Measurements from ENCODE around the gene SEMA4B.

Gene SEMA4B
- long read RNA-seq, partial matches to known transcripts: 1 of 3 reads
- long read RNA-seq, other reads (novel, unspliced or antisense): 1 of 3 reads

GRCh38 chr15:90201130-90201943, at the start of gene SEMA4B:
Gene SEMA4B, plus strand, starts transcription at chr15:90201330. Its CDS starts 249 bp downstream, at chr15:90201579.
- TF ChIP-seq CTCF (IDR thresholded peaks at IDR 0.05; ENCODE audit: insufficient read depth, low read length) (no peak), POLR2AphosphoS5 (IDR thresholded peaks at IDR 0.05; ENCODE audit: low read depth) (no peak), GABPA (IDR thresholded peaks at IDR 0.05; ENCODE audit: low read depth) (no peak), REST (IDR thresholded peaks at IDR 0.05; ENCODE audit: insufficient replicate concordance, low read depth) (no peak), SPI1 (IDR thresholded peaks at IDR 0.05; ENCODE audit: borderline replicate concordance, low read depth) (peak; percentile 77)
- H3K27ac ChIP-seq (replicated peaks): peak within 1 kb of the TSS; percentile 37
- no peaks in the 10 kb centered on the region for H3K27me3 ChIP-seq (ENCODE audit: insufficient read depth, poor library complexity, severe bottlenecking)
- peak within 1 kb of the TSS; percentile 62 for H3K4me3 ChIP-seq (replicated peaks; ENCODE audit: insufficient read depth, low read length)
- DNase-seq (ENCODE audit: low read depth in 1 of 2, low spot score in 1 of 2): peak; percentile 61 to 75

- H3K27ac ChIP-seq (replicated peaks): no peak overlapping the region
- TF ChIP-seq POLR2AphosphoS5 (IDR thresholded peaks at IDR 0.05; ENCODE audit: low read depth) (no peak), SPI1 (IDR thresholded peaks at IDR 0.05; ENCODE audit: borderline replicate concordance, low read depth) (no peak), GABPA (IDR thresholded peaks at IDR 0.05; ENCODE audit: low read depth) (no peak), REST (IDR thresholded peaks at IDR 0.05; ENCODE audit: insufficient replicate concordance, low read depth) (no peak), CTCF (IDR thresholded peaks at IDR 0.05; ENCODE audit: insufficient read depth, low read length) (no peak)
- DNase-seq (ENCODE audit: low read depth in 1 of 2, low spot score in 1 of 2): no peak
- no peaks in the 10 kb centered on the region for H3K27me3 ChIP-seq (ENCODE audit: insufficient read depth, poor library complexity, severe bottlenecking)
- no peak overlapping the region for H3K4me3 ChIP-seq (replicated peaks; ENCODE audit: insufficient read depth, low read length)
Observed at GRCh38 chr15:90151989-90152645, 49.0 kb upstream of the SEMA4B start.

- H3K4me3 ChIP-seq (replicated peaks; ENCODE audit: insufficient read depth, low read length): no peak overlapping the region
- H3K27me3 ChIP-seq (ENCODE audit: insufficient read depth, poor library complexity, severe bottlenecking): no peaks in the 10 kb centered on the region
- TF ChIP-seq CTCF (IDR thresholded peaks at IDR 0.05; ENCODE audit: insufficient read depth, low read length): no peak
- TF ChIP-seq GABPA (IDR thresholded peaks at IDR 0.05; ENCODE audit: low read depth): no peak
- TF ChIP-seq REST (IDR thresholded peaks at IDR 0.05; ENCODE audit: insufficient replicate concordance, low read depth): no peak
- TF ChIP-seq POLR2AphosphoS5 (IDR thresholded peaks at IDR 0.05; ENCODE audit: low read depth): no peak
- no peak for TF ChIP-seq SPI1 (IDR thresholded peaks at IDR 0.05; ENCODE audit: borderline replicate concordance, low read depth)
- no peak for DNase-seq (ENCODE audit: low read depth in 1 of 2, low spot score in 1 of 2)
- no peak overlapping the region for H3K27ac ChIP-seq (replicated peaks)
Observed at GRCh38 chr15:90153658-90154057, 47.5 kb upstream of the SEMA4B start.

Data from HL-60 (cell line).